ENCODE results near the gene DGKZ.

Gene DGKZ

DNA sequence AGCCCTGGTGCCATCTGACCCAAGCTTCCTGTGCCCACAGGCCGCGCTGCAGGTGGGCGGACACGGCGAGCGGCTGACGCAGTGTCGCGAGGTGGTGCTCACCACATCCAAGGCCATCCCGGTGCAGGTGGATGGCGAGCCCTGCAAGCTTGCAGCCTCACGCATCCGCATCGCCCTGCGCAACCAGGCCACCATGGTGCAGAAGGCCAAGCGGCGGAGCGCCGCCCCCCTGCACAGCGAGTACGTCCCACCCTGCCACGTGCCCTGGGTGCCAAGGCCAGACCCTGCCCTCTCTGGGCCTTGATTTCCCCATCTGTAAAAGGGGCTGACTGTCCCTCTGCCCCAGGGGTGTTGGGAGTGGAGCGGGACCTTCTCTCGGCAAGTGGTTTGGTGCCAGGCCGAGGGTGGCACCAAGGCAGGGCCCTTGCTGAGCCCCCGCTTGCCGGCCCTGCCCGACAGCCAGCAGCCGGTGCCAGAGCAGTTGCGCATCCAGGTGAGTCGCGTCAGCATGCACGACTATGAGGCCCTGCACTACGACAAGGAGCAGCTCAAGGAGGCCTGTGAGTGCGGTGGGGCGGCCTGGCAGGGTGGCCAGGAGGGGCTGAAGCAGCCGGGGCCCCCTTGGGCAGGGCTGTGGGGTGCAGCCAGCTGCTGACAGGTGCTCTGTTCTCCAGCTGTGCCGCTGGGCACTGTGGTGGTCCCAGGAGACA, 28.3 kb downstream of the DGKZ start:
- Histone ChIP-seq H4K20me1 (ENCODE audit: insufficient read depth, low read length) (no peaks in the 10 kb centered on the region), H3K27ac (ENCODE audit: low read length) (no peak overlapping the region), H3K79me2 (ENCODE audit: low read length) (no peaks in the 10 kb centered on the region), H3K36me3 (replicated peaks; ENCODE audit: low read depth, low read length) (peaks cover 3% of the 10 kb centered on the region), H3K9ac (ENCODE audit: low read length) (no peak overlapping the region), H3K9me3 (ENCODE audit: insufficient read depth, low read length) (no peaks in the 10 kb centered on the region), H3K27me3 (ENCODE audit: low read depth, low read length) (no peaks in the 10 kb centered on the region), H3K4me3 (ENCODE audit: low read length) (no peak overlapping the region), H2AFZ (ENCODE audit: low read depth, low read length) (no peak overlapping the region), H3K4me2 (ENCODE audit: low read length) (no peak overlapping the region), H3K4me1 (ENCODE audit: low read length) (peaks cover 3% of the 10 kb centered on the region; the same call in 1 of the 2 replicates)
- TF ChIP-seq CTCF (IDR thresholded peaks at IDR 0.05; ENCODE audit: low read depth, low read length) (no peak), EZH2phosphoT487 (IDR thresholded peaks at IDR 0.05; ENCODE audit: low read depth) (no peak)

- Histone ChIP-seq H3K27ac (ENCODE audit: low read length) (no peak overlapping the region), H3K9ac (ENCODE audit: low read length) (no peak overlapping the region), H3K9me3 (ENCODE audit: insufficient read depth, low read length) (no peaks in the 10 kb centered on the region), H3K4me2 (ENCODE audit: low read length) (no peak overlapping the region), H3K36me3 (replicated peaks; ENCODE audit: low read depth, low read length) (peaks cover 3% of the 10 kb centered on the region), H3K4me3 (ENCODE audit: low read length) (no peak overlapping the region), H3K27me3 (ENCODE audit: low read depth, low read length) (no peaks in the 10 kb centered on the region), H4K20me1 (ENCODE audit: insufficient read depth, low read length) (no peaks in the 10 kb centered on the region), H3K79me2 (ENCODE audit: low read length) (no peaks in the 10 kb centered on the region), H3K4me1 (ENCODE audit: low read length) (peaks cover 3% of the 10 kb centered on the region; the same call in 1 of the 2 replicates), H2AFZ (ENCODE audit: low read depth, low read length) (no peak overlapping the region)
- TF ChIP-seq EZH2phosphoT487 (IDR thresholded peaks at IDR 0.05; ENCODE audit: low read depth) (no peak), CTCF (IDR thresholded peaks at IDR 0.05; ENCODE audit: low read depth, low read length) (no peak)
These were observed 29.2 kb downstream of the DGKZ start for GRCh38 chr11:46376258-46377050.

DNA sequence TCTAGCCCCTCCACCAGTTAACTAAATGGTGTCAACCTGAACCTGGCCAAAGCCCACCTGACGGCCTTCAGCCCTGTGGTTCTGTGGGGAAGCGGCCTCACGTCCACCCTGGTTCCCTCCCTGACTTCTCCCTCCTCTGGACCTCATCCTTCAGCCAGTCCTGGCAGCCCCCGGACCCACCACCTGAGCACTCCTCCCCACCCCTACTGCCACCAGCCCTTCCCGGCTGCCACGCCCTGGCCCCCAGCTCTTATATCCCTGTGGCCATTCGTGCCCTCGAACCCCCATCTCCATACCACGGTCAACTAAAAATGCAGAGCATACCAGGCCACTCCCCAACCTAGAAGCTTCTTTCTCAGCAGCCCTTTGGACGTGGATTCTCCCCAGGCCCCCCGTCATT, 30.0 kb downstream of the DGKZ start:
- peaks cover 3% of the 10 kb centered on the region; the same call in 1 of the 2 replicates for H3K4me1 ChIP-seq (ENCODE audit: low read length)
- H3K9me3 ChIP-seq (ENCODE audit: insufficient read depth, low read length), result no peaks in the 10 kb centered on the region
- TF ChIP-seq CTCF (IDR thresholded peaks at IDR 0.05; ENCODE audit: low read depth, low read length), result no peak
- TF ChIP-seq EZH2phosphoT487 (IDR thresholded peaks at IDR 0.05; ENCODE audit: low read depth), result no peak

GRCh38 chr11:46377831-46378230, 30.6 kb downstream of the DGKZ start:
- no peak for TF ChIP-seq CTCF (IDR thresholded peaks at IDR 0.05; ENCODE audit: low read depth, low read length)
- TF ChIP-seq EZH2phosphoT487 (IDR thresholded peaks at IDR 0.05; ENCODE audit: low read depth), result no peak
- H3K36me3 ChIP-seq (replicated peaks; ENCODE audit: low read depth, low read length), result peaks cover 3% of the 10 kb centered on the region
- no peaks in the 10 kb centered on the region for H3K9me3 ChIP-seq (ENCODE audit: insufficient read depth, low read length)
- no peak overlapping the region for H3K27ac ChIP-seq (ENCODE audit: low read length)
- H3K27me3 ChIP-seq (ENCODE audit: low read depth, low read length), result no peaks in the 10 kb centered on the region
- H3K4me3 ChIP-seq (ENCODE audit: low read length), result no peak overlapping the region
- no peaks in the 10 kb centered on the region for H4K20me1 ChIP-seq (ENCODE audit: insufficient read depth, low read length)
- peaks cover 3% of the 10 kb centered on the region; the same call in 1 of the 2 replicates for H3K4me1 ChIP-seq (ENCODE audit: low read length)
- no peaks in the 10 kb centered on the region for H3K79me2 ChIP-seq (ENCODE audit: low read length)
- no peak overlapping the region for H3K4me2 ChIP-seq (ENCODE audit: low read length)
- H3K9ac ChIP-seq (ENCODE audit: low read length), result no peak overlapping the region
- H2AFZ ChIP-seq (ENCODE audit: low read depth, low read length), result no peak overlapping the region

More for the DNA sequence above, 30.0 kb downstream of the DGKZ start:
- no peak overlapping the region for H3K9ac ChIP-seq (ENCODE audit: low read length)
- H3K4me2 ChIP-seq (ENCODE audit: low read length), result no peak overlapping the region
- H3K36me3 ChIP-seq (replicated peaks; ENCODE audit: low read depth, low read length), result peaks cover 3% of the 10 kb centered on the region
- no peak overlapping the region for H3K4me3 ChIP-seq (ENCODE audit: low read length)
- no peak overlapping the region for H3K27ac ChIP-seq (ENCODE audit: low read length)
- H3K27me3 ChIP-seq (ENCODE audit: low read depth, low read length), result no peaks in the 10 kb centered on the region
- no peaks in the 10 kb centered on the region for H3K79me2 ChIP-seq (ENCODE audit: low read length)
- no peak overlapping the region for H2AFZ ChIP-seq (ENCODE audit: low read depth, low read length)
- H4K20me1 ChIP-seq (ENCODE audit: insufficient read depth, low read length), result no peaks in the 10 kb centered on the region

Data from OCI-LY3 (cell line).